ENCODE measurements around the gene NBL1. TPM values are rescaled to one million over a fixed set of nuclear protein-coding genes. Genes with fewer than 3 reads are reported as not detected.
"Not testable (repeated sequence)": the region's sequence is repeated elsewhere in the genome, so short reads cannot be mapped to it uniquely, and the experiment has no call there.

Gene NBL1
- polyA plus RNA-seq, 1 experiment, result 171 TPM

- POLR2A ChIA-PET, result interaction anchor here (0.6 kb wide), 1 partner anchor 12 kb away, joined by 3 read pairs; no protein-coding TSS in a partner anchor
- DNase-seq (ENCODE audit: low read depth), result no peak
- Histone ChIP-seq H3K4me3 (ENCODE audit: low read depth, low read length) (no peak overlapping the region), H3K36me3 (ENCODE audit: control insufficient read depth, insufficient read depth, low read length) (no peaks in the 10 kb centered on the region), H3K27me3 (ENCODE audit: control insufficient read depth, insufficient read depth, low read length) (no peaks in the 10 kb centered on the region)
- TF ChIP-seq CTCF (IDR thresholded peaks at IDR 0.05; ENCODE audit: insufficient read depth, low read depth, low read length), result no peak
- CTCF ChIA-PET, result no interaction called here
Observed at GRCh38 chr1:19637606-19638005, 6.5 kb upstream of the NBL1 start.

GRCh38 chr1:19639228-19639627 lies 4.9 kb upstream of the NBL1 start:
- DNase-seq (ENCODE audit: low read depth); H3K36me3 ChIP-seq (ENCODE audit: control insufficient read depth, insufficient read depth, low read length); H3K27me3 ChIP-seq (ENCODE audit: control insufficient read depth, insufficient read depth, low read length); POLR2A ChIA-PET; H3K4me3 ChIP-seq (ENCODE audit: low read depth, low read length): not testable (repeated sequence)
- CTCF ChIA-PET, result interaction anchor here (1.1 kb wide), 1 partner anchor 8 kb away, joined by 4 read pairs; no protein-coding TSS in a partner anchor

- Histone ChIP-seq H3K36me3 (ENCODE audit: control insufficient read depth, insufficient read depth, low read length) (no peaks in the 10 kb centered on the region), H3K27me3 (ENCODE audit: control insufficient read depth, insufficient read depth, low read length) (no peaks in the 10 kb centered on the region), H3K4me3 (ENCODE audit: low read depth, low read length) (no peak overlapping the region)
- no peak for TF ChIP-seq CTCF (IDR thresholded peaks at IDR 0.05; ENCODE audit: insufficient read depth, low read depth, low read length)
- ChIA-PET CTCF (interaction anchor here (0.6 to 1.6 kb wide), 5 partner anchors 9 to 242 kb away, joined by 3 to 7 read pairs (median 4); no protein-coding TSS in a partner anchor), POLR2A (no interaction called here)
- no peak for DNase-seq (ENCODE audit: low read depth)
Observed at GRCh38 chr1:19639999-19640362, 4.1 kb upstream of the NBL1 start.

- no peak for TF ChIP-seq CTCF (IDR thresholded peaks at IDR 0.05; ENCODE audit: insufficient read depth, low read depth, low read length)
- no peak for DNase-seq (ENCODE audit: low read depth)
- Histone ChIP-seq H3K27me3 (ENCODE audit: control insufficient read depth, insufficient read depth, low read length) (no peaks in the 10 kb centered on the region), H3K4me3 (ENCODE audit: low read depth, low read length) (no peak overlapping the region), H3K36me3 (ENCODE audit: control insufficient read depth, insufficient read depth, low read length) (no peaks in the 10 kb centered on the region)
- ChIA-PET POLR2A (no interaction called here), CTCF (interaction anchor here (0.6 to 1.8 kb wide), 6 partner anchors 19 to 242 kb away, joined by 3 to 7 read pairs (median 4); partner anchors contain the start of gene CAPZB)
Observed at GRCh38 chr1:19640363-19641316, 3.5 kb upstream of the NBL1 start.

- no peaks in the 10 kb centered on the region for H3K27me3 ChIP-seq (ENCODE audit: control insufficient read depth, insufficient read depth, low read length)
- TF ChIP-seq CTCF (IDR thresholded peaks at IDR 0.05; ENCODE audit: insufficient read depth, low read depth, low read length), result peak; percentile 31; the same call in 1 of the 2 replicates
- no peaks in the 10 kb centered on the region; the same call in 1 of the 2 replicates for H3K36me3 ChIP-seq (ENCODE audit: control insufficient read depth, insufficient read depth, low read length)
- POLR2A ChIA-PET, result no interaction called here
- CTCF ChIA-PET, result interaction anchor here (0.8 to 1.4 kb wide), 7 partner anchors 8 to 269 kb away, joined by 3 to 4 read pairs (median 3); no protein-coding TSS in a partner anchor
- H3K4me3 ChIP-seq (ENCODE audit: low read depth, low read length), result peak overlapping the region; percentile 43
- DNase-seq (ENCODE audit: low read depth), result no peak
Observed at GRCh38 chr1:19643121-19643520, 990 bp upstream of the NBL1 start.
